HG02571 (cell line): ENCODE results near the gene UBXN7.
"Not testable (repeated sequence)": the region's sequence is repeated elsewhere in the genome, so short reads cannot be mapped to it uniquely, and the experiment has no call there.

ENCODE experiments used
- ATAC-seq: cut with Tn5 transposase; IDR thresholded peaks from one replicate; pipeline ENCODE4 v1.9.1; 2021; ENCODE audit warnings: mild to moderate bottlenecking, moderate library complexity; ENCODE audit not compliant: unreplicated experiment

Gene UBXN7

GRCh38 chr3:196421668-196422067 is 10.6 kb downstream of the UBXN7 start:
- ATAC-seq, result not testable (repeated sequence)

- no peak for ATAC-seq
Observed at GRCh38 chr3:196419386-196419785, 12.8 kb downstream of the UBXN7 start.

- no peak for ATAC-seq
Observed at GRCh38 chr3:196418601-196419000, 13.6 kb downstream of the UBXN7 start.

- no peak for ATAC-seq
Observed at GRCh38 chr3:196414469-196414868, 17.8 kb downstream of the UBXN7 start.

GRCh38 chr3:196412704-196413103 is 19.5 kb downstream of the UBXN7 start:
- no peak for ATAC-seq

- ATAC-seq, result no peak
Observed at GRCh38 chr3:196409409-196409808, 22.8 kb downstream of the UBXN7 start.

- no peak for ATAC-seq
Observed at GRCh38 chr3:196408565-196409300, 23.5 kb downstream of the UBXN7 start.

- ATAC-seq, result no peak
Observed at GRCh38 chr3:196406811-196407470, 25.3 kb downstream of the UBXN7 start.

- no peak for ATAC-seq
Observed at GRCh38 chr3:196400331-196400730, 31.9 kb downstream of the UBXN7 start.

GRCh38 chr3:196399485-196399945 is 32.7 kb downstream of the UBXN7 start:
- no peak for ATAC-seq

GRCh38 chr3:196398782-196399181 is 33.4 kb downstream of the UBXN7 start:
- ATAC-seq, result no peak

- no peak for ATAC-seq
Observed at GRCh38 chr3:196397941-196398340, 34.3 kb downstream of the UBXN7 start.

- ATAC-seq, result no peak
Observed at GRCh38 chr3:196390116-196390515, 42.1 kb downstream of the UBXN7 start.

- ATAC-seq, result no peak
Observed at GRCh38 chr3:196388956-196389355, 43.3 kb downstream of the UBXN7 start.

GRCh38 chr3:196387941-196388340 is 44.3 kb downstream of the UBXN7 start:
- not testable (repeated sequence) for ATAC-seq

GRCh38 chr3:196386797-196387196 is 45.4 kb downstream of the UBXN7 start:
- ATAC-seq, result not testable (repeated sequence)

- ATAC-seq, result not testable (repeated sequence)
Observed at GRCh38 chr3:196386034-196386433, 46.2 kb downstream of the UBXN7 start.

- ATAC-seq, result not testable (repeated sequence)
Observed at GRCh38 chr3:196385446-196385845, 46.8 kb downstream of the UBXN7 start.

- ATAC-seq, result no peak
Observed at GRCh38 chr3:196378146-196378841, 53.9 kb downstream of the UBXN7 start.

GRCh38 chr3:196377321-196377720 is 54.9 kb downstream of the UBXN7 start:
- ATAC-seq, result no peak

GRCh38 chr3:196365736-196366135 is 66.5 kb downstream of the UBXN7 start:
- ATAC-seq, result no peak

- no peak for ATAC-seq
Observed at GRCh38 chr3:196360586-196360985, 71.6 kb downstream of the UBXN7 start.
